ENCODE data around the gene LACTBL1.

LACTBL1 gene

GRCh38 chr1:22919341-22920025 lies 53.2 kb downstream of the LACTBL1 start:
- TF ChIP-seq ZFX (IDR thresholded peaks at IDR 0.05; ENCODE audit: borderline replicate concordance), result no peak
- TF ChIP-seq, protein P1, sequence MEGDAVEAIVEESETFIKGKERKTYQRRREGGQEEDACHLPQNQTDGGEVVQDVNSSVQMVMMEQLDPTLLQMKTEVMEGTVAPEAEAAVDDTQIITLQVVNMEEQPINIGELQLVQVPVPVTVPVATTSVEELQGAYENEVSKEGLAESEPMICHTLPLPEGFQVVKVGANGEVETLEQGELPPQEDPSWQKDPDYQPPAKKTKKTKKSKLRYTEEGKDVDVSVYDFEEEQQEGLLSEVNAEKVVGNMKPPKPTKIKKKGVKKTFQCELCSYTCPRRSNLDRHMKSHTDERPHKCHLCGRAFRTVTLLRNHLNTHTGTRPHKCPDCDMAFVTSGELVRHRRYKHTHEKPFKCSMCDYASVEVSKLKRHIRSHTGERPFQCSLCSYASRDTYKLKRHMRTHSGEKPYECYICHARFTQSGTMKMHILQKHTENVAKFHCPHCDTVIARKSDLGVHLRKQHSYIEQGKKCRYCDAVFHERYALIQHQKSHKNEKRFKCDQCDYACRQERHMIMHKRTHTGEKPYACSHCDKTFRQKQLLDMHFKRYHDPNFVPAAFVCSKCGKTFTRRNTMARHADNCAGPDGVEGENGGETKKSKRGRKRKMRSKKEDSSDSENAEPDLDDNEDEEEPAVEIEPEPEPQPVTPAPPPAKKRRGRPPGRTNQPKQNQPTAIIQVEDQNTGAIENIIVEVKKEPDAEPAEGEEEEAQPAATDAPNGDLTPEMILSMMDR (IDR thresholded peaks at IDR 0.05), result no peak
- no peak overlapping the region for H3K27ac ChIP-seq

- no peak overlapping the region for H3K27ac ChIP-seq
- TF ChIP-seq ZFX (IDR thresholded peaks at IDR 0.05; ENCODE audit: borderline replicate concordance), result no peak
- TF ChIP-seq, protein P1 (IDR thresholded peaks at IDR 0.05), result no peak
These were observed 54.0 kb downstream of the LACTBL1 start for GRCh38 chr1:22918644-22919043.

- TF ChIP-seq, protein P1 (IDR thresholded peaks at IDR 0.05), result no peak
- TF ChIP-seq ZFX (IDR thresholded peaks at IDR 0.05; ENCODE audit: borderline replicate concordance), result no peak
- no peak overlapping the region for H3K27ac ChIP-seq
These were observed 54.7 kb downstream of the LACTBL1 start for GRCh38 chr1:22917989-22918388.

- no peak overlapping the region for H3K27ac ChIP-seq
- TF ChIP-seq ZFX (IDR thresholded peaks at IDR 0.05; ENCODE audit: borderline replicate concordance), result no peak
- TF ChIP-seq, protein P1 (IDR thresholded peaks at IDR 0.05), result no peak
These were observed 56.2 kb downstream of the LACTBL1 start for GRCh38 chr1:22916471-22916820.

GRCh38 chr1:22915816-22916470 lies 56.7 kb downstream of the LACTBL1 start:
- no peak overlapping the region for H3K27ac ChIP-seq
- TF ChIP-seq, protein P1 (IDR thresholded peaks at IDR 0.05), result no peak
- no peak for TF ChIP-seq ZFX (IDR thresholded peaks at IDR 0.05; ENCODE audit: borderline replicate concordance)

DNA sequence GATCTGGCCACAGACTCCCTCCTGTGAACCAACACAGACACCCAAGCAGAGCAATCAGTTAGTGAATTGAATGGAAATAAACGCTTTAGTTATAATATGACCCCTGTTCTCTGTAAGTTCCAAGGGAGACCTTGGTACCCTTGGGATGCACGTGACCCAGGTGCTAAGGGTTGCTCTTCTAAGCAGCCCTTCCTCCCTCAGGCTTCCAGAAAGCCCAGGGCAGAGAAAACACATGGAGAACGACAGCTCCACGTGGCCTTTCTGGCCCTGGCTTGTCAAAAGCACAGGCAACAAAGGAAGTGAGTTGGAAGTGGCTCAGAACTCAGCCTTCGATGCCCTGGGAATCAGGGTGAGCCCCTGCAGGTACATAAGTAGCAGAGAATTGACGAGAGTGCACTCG lies 57.4 kb downstream of the LACTBL1 start:
- TF ChIP-seq ZFX (IDR thresholded peaks at IDR 0.05; ENCODE audit: borderline replicate concordance), result no peak
- TF ChIP-seq, protein P1 (IDR thresholded peaks at IDR 0.05), result no peak
- H3K27ac ChIP-seq, result no peak overlapping the region

DNA sequence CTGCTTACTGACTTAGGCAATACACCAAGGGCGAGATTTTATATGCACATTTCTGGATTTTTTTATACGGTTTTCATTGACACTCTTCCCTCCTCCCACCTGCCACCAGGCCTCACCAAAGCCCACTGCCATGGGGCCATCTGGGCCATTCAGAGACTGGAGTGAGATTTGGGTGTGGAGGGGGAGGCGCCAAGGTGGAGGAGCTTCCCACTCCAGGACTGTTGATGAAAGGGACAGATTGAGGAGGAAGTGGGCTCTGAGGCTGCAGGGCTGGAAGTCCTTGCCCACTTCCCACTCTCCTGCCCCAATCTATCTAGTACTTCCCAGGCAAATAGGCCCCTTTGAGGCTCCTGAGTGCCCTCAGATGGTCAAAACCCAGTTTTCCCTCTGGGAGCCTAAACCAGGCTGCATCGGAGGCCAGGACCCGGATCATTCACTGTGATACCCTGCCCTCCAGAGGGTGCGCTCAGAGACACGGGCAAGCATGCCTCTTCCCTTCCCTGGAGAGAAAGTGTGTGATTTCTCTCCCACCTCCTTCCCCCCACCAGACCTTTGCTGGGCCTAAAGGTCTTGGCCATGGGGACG lies 57.9 kb downstream of the LACTBL1 start:
- no peak overlapping the region for H3K27ac ChIP-seq
- TF ChIP-seq, protein P1 (IDR thresholded peaks at IDR 0.05), result no peak
- no peak for TF ChIP-seq ZFX (IDR thresholded peaks at IDR 0.05; ENCODE audit: borderline replicate concordance)

All from 22Rv1 (cell line).